HTR-8/SVneo (cell line): ENCODE measurements around the gene MDM4.

Experiments used
- DNase-seq: peaks from one replicate; pipeline ENCODE4 v3.0.0; 2011; ENCODE audit warnings: low spot score, mixed read lengths; ENCODE audit not compliant: insufficient read length
- FAIRE-seq: peaks from 2 replicates; lab custom pipeline; 2011; peaks lifted over from hg19 to GRCh38; lab: Jason Lieb, UNC

Gene MDM4, protein sequence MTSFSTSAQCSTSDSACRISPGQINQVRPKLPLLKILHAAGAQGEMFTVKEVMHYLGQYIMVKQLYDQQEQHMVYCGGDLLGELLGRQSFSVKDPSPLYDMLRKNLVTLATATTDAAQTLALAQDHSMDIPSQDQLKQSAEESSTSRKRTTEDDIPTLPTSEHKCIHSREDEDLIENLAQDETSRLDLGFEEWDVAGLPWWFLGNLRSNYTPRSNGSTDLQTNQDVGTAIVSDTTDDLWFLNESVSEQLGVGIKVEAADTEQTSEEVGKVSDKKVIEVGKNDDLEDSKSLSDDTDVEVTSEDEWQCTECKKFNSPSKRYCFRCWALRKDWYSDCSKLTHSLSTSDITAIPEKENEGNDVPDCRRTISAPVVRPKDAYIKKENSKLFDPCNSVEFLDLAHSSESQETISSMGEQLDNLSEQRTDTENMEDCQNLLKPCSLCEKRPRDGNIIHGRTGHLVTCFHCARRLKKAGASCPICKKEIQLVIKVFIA

GRCh38 chr1:204516180-204516879, at the start of gene MDM4:
TSS of gene MDM4 (plus strand) at chr1:204516406. CDS start at chr1:204525519, 9,113 bp downstream.
- no peak for FAIRE-seq
- DNase-seq = peak; percentile 96

GRCh38 chr1:204466416-204467405, 49.5 kb upstream of the MDM4 start:
- DNase-seq (no peak), FAIRE-seq (no peak)

DNA sequence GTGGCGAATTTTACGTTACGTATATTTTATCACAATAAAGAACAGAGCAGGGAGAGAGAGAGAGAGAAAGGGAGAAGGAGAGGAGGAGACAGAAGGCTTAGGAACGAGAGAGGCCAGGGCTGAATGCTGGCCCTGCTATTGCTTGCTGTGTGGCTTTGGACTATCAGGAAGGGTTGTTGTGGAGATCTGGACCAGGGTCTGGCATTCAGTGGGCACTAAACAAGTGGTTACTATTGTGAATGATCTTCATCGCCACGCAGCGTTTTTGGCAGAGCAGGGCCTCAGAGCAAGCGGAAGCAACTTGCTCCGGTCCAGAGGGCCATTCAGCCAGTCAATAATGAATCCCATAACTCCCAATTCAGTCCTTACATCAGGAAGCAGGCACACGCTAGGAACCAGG, 48.0 kb upstream of the MDM4 start:
- DNase-seq (no peak), FAIRE-seq (no peak)

DNA sequence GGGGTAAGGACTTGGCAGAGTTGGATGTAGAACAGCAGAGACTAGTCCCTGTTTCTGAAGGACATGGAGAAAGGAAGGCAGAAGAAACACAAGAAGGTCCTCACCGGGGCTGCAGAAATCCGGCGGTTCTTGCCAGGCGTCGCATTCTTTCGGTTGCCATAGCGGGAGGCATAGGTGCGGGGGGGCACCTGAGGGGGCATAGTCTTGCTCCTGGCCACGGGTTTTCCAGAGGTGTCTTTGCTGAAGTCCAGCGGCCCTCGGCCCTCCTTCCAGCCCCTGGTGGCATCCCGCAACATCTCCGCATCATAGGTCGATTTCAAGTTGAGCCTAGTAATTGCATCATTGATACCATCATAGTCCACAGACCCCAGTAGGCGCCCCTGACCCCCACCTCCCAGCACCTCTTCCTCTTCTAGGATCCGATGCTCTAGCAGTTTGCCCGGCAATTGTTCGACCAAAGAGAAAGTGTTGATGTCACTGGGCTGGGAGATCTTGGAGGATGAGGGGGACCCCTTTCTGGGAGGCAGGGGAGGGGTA, 47.4 kb upstream of the MDM4 start:
- DNase-seq (no peak), FAIRE-seq (no peak)

- DNase-seq (no peak), FAIRE-seq (no peak)
These were observed 46.9 kb upstream of the MDM4 start for GRCh38 chr1:204469304-204469703.

DNA sequence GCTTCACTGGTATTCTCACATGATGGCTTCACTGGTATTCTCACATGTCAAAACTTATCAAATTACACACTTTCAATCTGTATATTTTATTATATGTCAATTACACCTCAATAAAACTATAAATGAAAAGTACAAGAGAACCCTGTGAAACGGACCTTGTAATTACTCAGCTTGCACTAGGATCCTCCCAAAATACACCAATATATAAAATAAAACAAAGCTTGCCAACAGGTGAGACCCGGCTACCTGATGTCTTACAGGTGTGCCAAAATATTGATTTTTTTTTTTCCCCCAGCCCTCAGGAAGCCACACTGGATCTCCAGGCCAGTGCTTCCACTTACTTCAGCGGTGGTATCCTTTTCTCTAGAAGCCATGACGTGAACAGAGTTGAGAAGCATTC, 44.5 kb upstream of the MDM4 start:
- no peak for DNase-seq
- no peak for FAIRE-seq

DNA sequence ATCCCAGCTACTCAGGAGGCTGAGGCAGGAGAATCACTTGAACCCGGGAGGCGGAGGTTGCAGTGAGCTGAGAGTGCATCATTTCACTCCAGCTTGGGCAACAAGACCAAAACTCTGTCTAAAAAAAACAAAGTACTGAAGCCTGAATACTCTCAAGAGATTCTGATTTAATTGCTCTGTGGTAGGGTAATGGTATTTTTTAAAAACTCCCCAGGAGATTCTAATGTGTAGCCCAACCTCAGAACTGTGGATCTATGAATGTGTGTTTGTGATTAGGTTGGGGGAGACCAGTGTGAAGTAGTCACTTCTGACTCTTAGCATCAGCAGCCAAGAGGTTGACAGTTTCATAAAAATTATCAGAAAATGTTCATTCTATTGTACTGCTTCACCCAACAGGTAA, 43.5 kb upstream of the MDM4 start:
- DNase-seq (no peak), FAIRE-seq (no peak)

DNA sequence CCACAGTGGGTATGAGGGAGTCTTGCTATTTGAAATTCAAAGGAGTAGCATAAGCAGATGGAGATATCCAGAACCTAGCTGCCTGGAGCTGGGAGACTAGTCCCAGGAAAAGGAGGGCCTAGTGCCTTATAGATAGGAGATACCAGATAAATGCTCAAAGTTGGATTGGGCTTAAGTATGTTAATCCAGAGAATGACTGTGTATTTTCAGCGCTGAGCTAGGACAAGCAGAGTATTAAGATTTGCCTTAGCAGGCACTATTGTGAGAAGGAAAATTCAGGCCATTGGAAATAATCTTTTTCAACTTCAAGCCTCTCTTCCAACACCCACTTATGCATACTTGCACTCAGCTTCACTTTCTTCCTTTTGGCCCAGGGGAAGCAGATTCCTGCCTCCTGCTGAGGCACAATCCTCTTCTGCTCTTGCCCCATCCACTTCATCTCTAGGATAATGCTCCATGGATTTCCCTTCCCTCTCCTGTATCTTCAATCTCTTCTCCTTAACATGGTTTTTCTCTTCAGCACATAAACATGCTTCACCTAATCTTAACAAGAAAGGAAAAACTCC, 42.7 kb upstream of the MDM4 start:
- DNase-seq = no peak
- no peak for FAIRE-seq

DNA sequence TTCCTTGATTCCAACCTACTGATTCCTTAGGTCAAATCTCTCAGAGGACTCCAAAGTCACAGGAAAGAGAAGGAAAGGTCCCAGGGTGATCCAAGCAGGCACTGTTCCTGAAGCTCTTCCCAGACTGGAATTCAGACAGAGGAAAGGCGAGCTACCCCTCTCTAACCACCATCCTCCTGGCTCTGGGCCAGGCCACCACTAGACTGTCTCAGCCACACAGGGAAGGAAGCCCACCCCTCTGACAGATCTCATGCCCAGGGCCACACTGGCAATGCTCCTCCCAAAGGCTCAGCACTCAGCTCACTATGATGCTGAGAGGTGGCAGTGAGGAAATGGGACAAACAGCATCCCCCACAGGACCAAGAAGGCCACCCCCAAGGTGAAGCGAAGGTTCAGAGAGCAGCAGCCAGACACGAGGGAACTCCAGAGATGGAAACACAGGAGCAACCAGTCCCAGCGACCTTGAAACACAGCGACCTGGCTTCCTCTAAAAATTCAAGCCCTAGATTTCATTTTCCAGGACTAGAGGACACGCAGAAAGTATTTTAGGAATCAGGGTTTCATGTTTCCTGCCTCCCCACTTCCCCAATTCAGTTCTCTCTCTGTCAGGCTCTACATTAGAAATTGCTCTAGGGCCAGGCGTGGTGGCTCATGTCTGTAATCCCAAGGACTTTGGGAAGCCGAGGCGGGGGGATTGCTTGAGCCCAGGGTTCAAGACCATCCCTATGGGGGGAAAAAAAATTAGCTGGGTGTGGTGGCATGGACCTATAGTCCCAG, 40.4 kb upstream of the MDM4 start:
- no peak for FAIRE-seq

DNA sequence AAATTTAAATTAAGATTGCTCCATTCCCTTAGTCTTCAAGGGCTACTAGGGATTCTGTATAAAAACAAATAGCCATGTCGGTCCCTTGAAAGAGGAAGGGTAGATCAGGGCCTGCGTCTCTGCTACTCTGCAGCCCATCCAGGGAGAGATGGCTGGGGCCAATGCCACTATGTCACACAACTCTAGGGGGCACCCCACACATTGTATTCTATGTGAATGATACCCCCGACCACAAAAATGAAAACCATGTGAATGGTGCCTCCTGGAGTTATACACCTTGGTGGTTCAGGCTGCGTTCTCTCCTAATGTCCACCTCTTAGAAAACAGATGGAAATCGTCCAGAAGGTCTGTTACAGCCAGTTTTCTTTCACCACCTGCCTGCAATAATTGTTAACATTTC, 39.6 kb upstream of the MDM4 start:
- FAIRE-seq (no peak), DNase-seq (no peak)

More for the DNA sequence above, 40.4 kb upstream of the MDM4 start:
- no peak for DNase-seq

- no peak for DNase-seq
- no peak for FAIRE-seq
These were observed 39.0 kb upstream of the MDM4 start for GRCh38 chr1:204477036-204477740.

DNA sequence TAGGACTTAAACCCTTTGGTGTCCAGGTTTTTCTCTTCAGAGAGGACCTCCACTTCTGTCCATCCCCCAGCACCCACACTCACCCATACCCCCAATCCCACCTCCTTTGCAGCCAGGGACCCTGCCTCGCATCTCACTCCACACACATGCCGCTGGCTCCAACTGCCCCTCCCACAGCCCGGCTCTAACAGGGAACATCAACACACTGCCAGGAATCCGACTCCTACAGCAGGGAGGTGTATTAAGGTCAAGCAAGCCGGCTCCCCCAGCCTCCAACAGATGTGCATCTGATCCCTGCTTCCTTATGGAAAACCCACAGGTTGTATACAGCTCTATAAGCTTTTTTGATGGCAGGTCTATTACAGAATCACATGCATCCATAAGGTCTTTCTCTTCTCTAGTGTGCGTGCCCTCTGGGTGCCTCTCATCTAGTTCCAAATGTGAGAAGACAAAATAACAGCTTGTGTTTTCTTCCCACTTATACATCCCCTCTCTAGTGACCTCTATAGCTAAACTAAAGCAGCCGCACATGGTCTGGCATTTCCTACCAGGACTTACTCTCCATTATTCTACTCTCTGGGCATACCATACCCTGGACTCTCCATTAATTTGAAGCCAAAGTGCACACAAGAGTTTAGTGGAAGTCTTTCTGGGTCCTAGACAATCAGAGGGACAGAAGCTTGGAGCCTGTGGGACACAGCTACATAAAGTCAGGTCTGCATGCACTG, 37.9 kb upstream of the MDM4 start:
- no peak for DNase-seq
- no peak for FAIRE-seq

DNA sequence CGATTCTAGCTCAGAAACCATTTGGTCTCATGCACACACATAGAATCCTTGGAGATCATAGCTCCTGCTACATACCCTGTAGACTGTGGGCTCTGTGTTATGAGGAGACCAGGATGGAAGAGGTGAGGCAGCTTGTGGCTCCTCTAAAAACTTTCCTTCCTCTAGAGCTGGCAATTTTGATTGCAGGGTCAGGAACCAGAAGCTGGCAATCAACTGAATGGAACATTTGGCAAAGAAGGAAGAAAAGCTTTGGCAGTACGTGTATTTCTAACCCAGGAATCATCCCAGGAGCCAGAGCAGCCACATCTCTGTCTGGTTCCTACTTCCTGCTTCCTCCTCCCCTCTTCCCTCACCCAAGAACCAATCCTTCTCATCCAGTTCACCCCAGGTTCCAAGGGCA, 37.3 kb upstream of the MDM4 start:
- no peak for DNase-seq
- no peak for FAIRE-seq

- DNase-seq (no peak), FAIRE-seq (no peak)
These were observed 36.6 kb upstream of the MDM4 start for GRCh38 chr1:204479387-204480136.

DNA sequence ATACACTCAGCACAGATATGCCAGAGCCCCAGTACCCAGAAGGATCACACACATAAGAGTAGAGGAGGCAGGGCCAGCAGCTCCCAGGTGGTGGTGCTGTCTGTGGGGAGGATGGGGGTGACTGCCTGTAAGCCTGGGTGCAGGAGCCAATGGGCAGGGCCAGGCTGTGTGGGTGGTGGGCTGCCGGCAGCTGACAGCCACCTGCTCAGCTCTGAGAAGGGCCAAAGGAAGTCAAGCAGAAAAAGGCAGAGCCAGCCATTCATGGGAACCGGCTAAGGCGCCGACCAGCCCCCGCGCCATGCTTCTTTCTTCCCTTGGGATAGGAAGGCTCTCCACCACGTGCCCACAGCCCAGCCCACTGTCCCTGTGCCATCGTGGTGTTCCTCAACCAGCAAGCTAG, 35.7 kb upstream of the MDM4 start:
- FAIRE-seq = no peak

GRCh38 chr1:204483791-204484190, 32.4 kb upstream of the MDM4 start:
- FAIRE-seq = no peak
- no peak for DNase-seq

More for the DNA sequence above, 35.7 kb upstream of the MDM4 start:
- DNase-seq = no peak
